GM13977 (cell line): ENCODE results near the gene LYZL1.
"Not testable (repeated sequence)": the region's sequence is repeated elsewhere in the genome, so short reads cannot be mapped to it uniquely, and the experiment has no call there.

Experiments
- DNase-seq: peaks from one replicate; pipeline ENCODE4 v3.0.0; 2012; ENCODE audit warnings: low spot score
- CTCF ChIP-seq: IDR thresholded peaks from 2 replicates; pipeline ENCODE4 v1.5.1; 2012; ENCODE audit warnings: mild to moderate bottlenecking, control low read depth; ENCODE audit not compliant: insufficient read depth; ENCODE audit errors: extremely low read depth, missing control alignments
- in situ Hi-C: fragments of 300-500 bp; cut with MboI; formaldehyde crosslinking; loops from one replicate; pipeline ENCODE4 v1.12.0; 2022; ENCODE audit warnings: low sequenced_read_pairs, low pct_unique_long_range_greater_than_20kb, mixed read lengths, inconsistent platforms; ENCODE audit not compliant: unreplicated experiment

The LYZL1 gene

GRCh38 chr10:29280488-29280840 lies 8.4 kb upstream of the LYZL1 start:
- DNase-seq = no peak
- no peak for TF ChIP-seq CTCF
- in situ Hi-C loops = no loop called here

DNA sequence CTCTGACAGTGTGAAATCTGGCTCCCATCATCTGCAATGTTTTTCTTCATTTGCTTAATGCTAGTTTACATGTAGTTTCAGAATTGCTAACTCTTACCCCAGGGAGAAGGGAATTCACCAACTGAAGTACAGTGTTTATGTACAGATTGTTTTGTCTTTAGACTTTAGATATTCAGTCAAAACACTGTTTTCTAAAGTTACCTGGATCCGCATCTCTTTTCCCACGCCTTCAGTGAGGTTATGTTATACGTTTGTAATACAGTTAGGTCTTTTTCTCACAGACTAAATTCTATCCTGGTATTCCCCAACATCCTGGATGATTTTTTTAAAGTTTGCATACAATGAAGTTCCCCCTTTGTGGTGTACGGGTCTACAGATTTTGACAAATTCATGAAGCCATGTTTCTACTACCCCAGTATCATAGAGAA lies 3.2 kb upstream of the LYZL1 start:
- TF ChIP-seq CTCF = no peak

DNA sequence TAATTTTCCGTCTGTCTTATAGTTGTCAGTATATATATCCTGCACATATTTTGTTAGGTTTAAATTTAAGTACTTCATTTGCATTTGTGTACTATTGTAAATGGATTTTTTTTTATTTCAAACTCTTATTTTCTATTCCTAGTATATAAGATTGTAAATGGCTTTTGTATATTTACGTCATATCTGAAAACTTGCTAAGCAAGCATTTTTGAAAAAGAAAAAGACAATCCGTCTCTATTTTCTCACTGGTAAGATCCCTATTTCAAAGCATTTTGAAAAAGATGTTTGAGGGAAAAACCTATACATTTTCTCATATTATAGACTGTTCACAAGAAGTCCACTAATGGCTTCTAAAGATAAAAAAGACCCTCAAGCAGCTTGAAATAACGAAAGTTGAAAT lies 1.2 kb upstream of the LYZL1 start:
- DNase-seq = no peak
- in situ Hi-C loops = no loop called here

More for the DNA sequence above, 3.2 kb upstream of the LYZL1 start:
- in situ Hi-C loops = no loop called here
- peak; percentile 53 for DNase-seq

GRCh38 chr10:29291561-29291960 lies 2.7 kb downstream of the LYZL1 start:
- DNase-seq, in situ Hi-C loops: not testable (repeated sequence)

More for the DNA sequence above, 1.2 kb upstream of the LYZL1 start:
- no peak for TF ChIP-seq CTCF

GRCh38 chr10:29292406-29292805 lies 3.5 kb downstream of the LYZL1 start:
- DNase-seq, in situ Hi-C loops: not testable (repeated sequence)

GRCh38 chr10:29295813-29296212 lies 6.9 kb downstream of the LYZL1 start:
- in situ Hi-C loops = no loop called here
- no peak for DNase-seq
- TF ChIP-seq CTCF = no peak

DNA sequence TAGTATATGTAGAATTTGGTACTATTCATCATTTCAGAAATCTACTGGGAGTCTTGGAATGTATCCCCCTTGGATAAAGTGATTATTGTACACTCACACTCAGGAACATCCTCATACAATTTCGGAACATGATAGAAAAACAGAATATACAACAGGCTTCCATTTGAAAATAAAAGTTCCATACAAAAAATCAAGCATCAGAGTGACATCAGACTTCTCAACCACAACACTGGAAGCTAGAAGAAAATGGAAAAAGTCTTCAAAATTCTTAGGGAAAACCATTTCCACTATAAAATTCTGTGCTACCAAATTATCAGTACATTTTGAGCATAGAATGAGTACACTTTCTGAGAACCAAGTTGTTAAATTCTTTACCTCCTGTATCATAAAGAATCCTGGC lies 8.8 kb downstream of the LYZL1 start:
- DNase-seq = no peak
- no peak for TF ChIP-seq CTCF
- in situ Hi-C loops = no loop called here

- TF ChIP-seq CTCF = no peak
- DNase-seq = no peak
- in situ Hi-C loops = loop anchor here (25.0 kb wide), 1 partner anchor 639 kb away; no protein-coding TSS in a partner anchor
These were observed 12.6 kb downstream of the LYZL1 start for GRCh38 chr10:29301359-29301910.
